Right renal pelvis (tissue), 4 donors: ENCODE measurements around the gene FA2H. TPM values are rescaled to one million over a fixed set of nuclear protein-coding genes. Genes with fewer than 3 reads are reported as not detected.
"Not testable (repeated sequence)": the region's sequence is repeated elsewhere in the genome, so short reads cannot be mapped to it uniquely, and the experiment has no call there.

Source experiments
- DNase-seq, 4 donors: peaks; one replicate each; pipeline ENCODE4 v3.0.0-alpha.2; 2013; ENCODE audit warnings: low read depth in 4 of 4, low spot score in 3 of 4, missing footprints in 1 of 4
- polyA plus RNA-seq, 4 donors: library from polyadenylated mRNA; unstranded; fragments of 120-200 nt; gene quantifications; one replicate each; pipeline ENCODE4 v1.2.1, GENCODE V29; 2013; ENCODE audit not compliant: insufficient read length in 4 of 4

The FA2H gene
- polyA plus RNA-seq, 4 donors, result 2.7 to 4.0 (median 3.5) TPM

GRCh38 chr16:74725651-74726455, 48.8 kb downstream of the FA2H start:
- DNase-seq, result no peak

DNA sequence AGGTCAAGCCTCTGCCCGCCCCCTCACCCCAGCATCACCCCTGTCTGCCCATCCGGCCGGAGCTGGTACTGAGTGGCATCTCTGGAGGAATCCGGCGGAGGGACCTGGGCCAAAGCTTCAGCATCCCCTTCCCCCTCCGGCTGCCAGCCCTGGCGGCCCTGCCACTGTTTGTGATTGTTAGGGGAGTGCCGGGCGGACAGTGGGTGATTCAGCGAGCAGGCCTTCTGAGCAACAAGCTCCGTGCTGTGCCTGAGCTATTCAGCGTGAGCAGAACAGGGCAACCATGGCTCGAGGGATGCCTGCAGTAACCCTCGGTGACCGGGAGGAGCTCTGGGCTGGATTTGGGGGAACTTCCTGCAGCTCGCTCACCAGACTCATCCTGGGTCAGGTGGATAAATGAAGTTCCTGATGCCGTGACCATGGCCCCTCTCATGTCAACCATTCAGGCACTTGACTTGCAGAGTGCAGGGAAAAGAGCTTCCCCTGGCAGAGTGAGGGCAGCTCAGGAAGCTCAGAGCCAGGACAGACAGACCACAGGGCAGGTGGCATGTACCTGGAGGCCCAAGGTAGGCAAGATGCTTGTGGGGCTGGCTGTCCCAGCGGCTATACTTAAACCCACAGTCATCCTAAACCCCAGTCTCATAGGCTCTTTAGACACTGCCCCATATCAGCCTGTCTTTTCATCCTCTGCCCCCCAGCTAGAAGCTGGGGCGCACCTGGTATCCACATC, 49.6 kb downstream of the FA2H start:
- DNase-seq, result no peak

DNA sequence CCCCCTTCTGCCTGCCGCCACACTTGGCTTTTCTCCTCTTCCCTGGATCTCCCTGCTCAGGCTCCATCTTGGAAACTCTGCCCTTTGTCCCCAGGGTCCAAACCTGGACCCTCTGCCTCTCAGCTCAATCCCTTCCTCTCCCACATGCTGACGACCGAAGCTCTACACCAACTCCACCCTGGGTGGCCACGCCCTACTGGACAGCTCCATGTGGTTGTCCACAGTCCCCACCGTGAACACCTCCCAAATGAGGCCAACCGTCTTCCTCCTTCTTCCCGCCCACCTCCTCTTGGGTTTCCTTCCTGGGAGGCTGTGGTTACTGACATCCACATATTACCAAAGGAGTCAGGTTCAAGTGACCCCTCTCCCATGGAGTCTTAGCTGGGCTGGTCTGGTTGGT, 51.4 kb downstream of the FA2H start:
- DNase-seq, result no peak

- not testable (repeated sequence) for DNase-seq
These were observed 52.5 kb downstream of the FA2H start for GRCh38 chr16:74722156-74722555.

DNA sequence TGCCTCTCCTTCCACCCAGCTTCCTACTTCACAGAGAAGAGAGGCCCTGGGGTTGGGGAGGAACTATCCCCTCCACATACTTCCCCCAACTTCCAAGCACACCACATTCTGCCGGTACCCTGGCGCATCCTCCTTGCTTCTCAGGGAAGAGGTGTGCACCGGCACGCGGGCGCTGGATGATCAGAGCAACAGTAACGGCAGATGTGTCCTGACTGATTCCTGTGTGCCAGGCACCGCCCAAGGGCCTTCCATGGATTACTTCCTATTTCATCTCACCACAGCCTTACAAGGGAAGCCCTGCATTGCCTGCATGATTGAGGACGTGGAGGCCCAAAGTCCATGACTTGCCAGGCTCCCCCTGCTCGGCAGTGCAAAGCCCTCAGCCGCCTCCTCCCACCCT, 52.9 kb downstream of the FA2H start:
- no peak for DNase-seq

DNA sequence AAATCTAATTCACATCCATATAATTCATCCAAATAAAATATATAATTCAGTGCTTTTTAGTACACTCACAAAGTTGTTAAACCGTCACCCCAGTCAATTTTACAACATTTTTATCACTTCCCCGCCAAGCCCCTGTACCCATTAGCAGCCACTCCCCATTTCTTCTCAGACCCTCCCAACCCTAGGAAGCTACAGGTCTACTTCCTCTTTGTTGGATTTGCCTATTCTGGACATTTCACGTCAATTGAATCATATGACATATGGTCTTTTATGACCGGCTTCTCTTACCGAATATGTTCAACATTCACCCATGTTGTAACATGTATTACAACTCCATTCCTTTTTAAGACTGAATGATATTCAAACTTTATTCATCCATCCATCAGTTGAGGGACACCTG, 54.0 kb downstream of the FA2H start:
- no peak for DNase-seq

DNA sequence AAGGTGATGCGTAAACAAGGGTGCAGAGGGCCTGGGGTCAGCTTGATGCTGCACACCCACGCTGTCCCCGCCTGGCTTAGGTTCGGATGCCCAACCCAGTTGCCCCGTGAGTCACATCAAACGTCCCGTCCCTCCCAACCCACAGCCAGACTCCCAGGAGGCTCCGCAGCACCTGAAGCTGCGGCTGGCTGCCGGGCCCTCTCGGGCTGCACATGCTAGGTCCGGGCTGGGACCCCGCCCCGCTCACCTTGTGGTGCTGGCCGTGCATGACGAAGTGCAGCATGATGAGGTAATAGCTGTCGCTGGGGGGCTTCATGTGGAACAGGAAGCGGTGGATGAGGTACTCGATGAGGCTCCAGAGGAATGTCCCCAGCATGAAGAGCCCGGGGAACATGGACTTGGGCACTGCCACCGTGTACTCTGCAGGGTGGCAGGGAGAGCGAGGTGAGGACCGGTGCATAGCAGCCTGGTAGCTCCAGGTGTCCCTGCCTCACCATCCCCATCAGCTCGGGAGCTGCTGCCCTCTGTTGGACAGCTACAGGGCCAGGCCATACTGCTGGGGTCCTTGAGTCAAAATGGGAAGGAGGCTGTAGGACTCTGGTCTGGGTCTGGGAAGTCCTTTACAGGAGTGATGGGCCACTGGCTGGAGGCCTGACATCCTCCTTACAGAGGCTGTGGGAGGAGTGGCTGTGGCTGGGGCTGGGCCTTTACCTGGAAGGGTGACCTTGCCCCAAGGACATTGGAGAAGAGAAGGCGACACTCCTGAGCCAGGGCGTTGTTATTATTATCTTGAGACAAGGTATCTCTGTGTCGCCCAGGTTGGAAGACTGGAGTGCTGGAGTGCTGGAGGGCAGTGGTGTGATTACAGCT, 55.6 kb downstream of the FA2H start:
- DNase-seq, result no peak

DNA sequence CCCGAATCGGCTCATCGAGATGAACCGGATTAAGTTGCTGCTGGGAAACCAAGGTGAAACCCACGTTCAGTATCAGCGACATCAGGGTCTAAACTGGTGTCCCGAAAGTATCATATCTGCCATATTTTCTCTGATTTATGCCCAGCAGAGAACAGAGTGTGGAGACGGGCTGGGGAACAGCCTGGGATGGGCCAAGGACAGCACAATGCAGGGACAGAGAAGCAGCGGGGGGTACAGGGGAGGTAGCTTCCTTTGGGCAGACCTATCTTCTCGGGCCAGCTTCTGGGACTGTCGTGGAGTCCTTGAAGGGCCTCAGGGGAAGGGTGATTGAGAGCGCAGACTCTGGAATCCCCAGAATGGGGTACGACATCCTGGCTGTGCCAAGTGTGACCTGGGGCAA, 56.5 kb downstream of the FA2H start:
- DNase-seq, result no peak

GRCh38 chr16:74717367-74717766, 57.3 kb downstream of the FA2H start:
- no peak for DNase-seq

- DNase-seq, result no peak
These were observed 58.3 kb downstream of the FA2H start for GRCh38 chr16:74716355-74716754.

DNA sequence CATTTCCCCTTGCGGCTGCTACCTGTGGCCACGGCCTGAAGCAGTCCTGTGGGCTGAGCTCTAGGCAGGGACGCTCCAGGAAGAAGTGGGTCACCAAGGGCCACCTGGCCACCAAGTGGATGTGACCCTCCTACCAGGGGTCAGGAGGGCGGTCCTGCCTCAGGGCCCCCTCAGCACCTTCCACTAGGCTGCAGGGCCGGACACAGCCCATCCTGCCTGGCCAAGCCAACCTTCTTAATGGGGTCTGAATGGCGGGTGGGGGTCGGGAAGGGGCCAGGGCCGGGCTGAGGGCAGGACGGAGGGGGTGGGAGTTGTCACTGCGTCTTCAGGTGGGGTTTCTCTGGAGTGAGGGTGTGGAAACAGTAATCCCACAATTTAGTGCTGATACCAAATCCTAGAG, 60.7 kb downstream of the FA2H start:
- no peak for DNase-seq

GRCh38 chr16:74713325-74713724, 61.3 kb downstream of the FA2H start:
- no peak for DNase-seq

GRCh38 chr16:74711938-74712337, 62.7 kb downstream of the FA2H start:
- DNase-seq, result no peak

GRCh38 chr16:74710401-74710800, 64.2 kb downstream of the FA2H start:
- no peak for DNase-seq

- DNase-seq, result peak; percentile 56 to 64 (median 62)
These were observed 65.2 kb downstream of the FA2H start for GRCh38 chr16:74709441-74709877.

- DNase-seq, result no peak
These were observed 74.0 kb downstream of the FA2H start, which contains the start of gene MLKL for GRCh38 chr16:74700438-74701225. TSS of gene MLKL (minus strand) at chr16:74700862. CDS start at chr16:74695757, 5,105 bp downstream.

GRCh38 chr16:74700116-74700437, 74.5 kb downstream of the FA2H start:
- no peak for DNase-seq

- no peak for DNase-seq
These were observed 75.0 kb downstream of the FA2H start for GRCh38 chr16:74699666-74700065.

DNA sequence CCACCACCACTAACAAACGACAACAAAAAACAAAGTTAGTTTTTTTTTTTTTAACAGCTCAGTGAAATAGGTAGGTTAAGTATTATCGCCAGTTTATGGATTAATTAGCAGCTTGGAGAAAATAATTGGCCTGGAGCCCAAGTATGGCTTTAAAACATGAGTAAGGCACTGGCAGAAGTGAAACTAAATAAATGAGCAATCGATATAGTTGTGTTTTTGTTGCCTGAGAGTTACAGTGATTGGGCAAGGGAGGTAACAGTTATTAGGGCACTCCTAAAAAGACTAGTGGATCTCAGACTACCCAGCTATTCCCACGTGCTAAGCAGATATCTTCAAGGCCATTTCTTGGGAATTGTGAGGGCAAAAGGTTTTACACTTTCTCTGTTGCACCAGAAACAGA, 76.4 kb downstream of the FA2H start:
- no peak for DNase-seq
